IMR-90 (cell line): ENCODE results near the gene GOLGA3. TPM values are rescaled to one million over a fixed set of nuclear protein-coding genes. Genes with fewer than 3 reads are reported as not detected.

Experiments
- ATAC-seq: fragments of 200-7000 bp; cut with Tn5 transposase; 2 replicates; pipeline ENCODE4 v1.9.1; 2020; ENCODE audit warnings: low read depth, mild to moderate bottlenecking, moderate library complexity
- BruUV-seq: library from RNA; stranded (reverse); fragments of 400-500 nt; replicated peaks from 2 replicates; lab custom pipeline; 2021; lab: Mats Ljungman, UMichigan
- CTCF ChIA-PET: fragments of 300-600 bp; formaldehyde crosslinking; extraction: SDS; loops from one replicate; lab custom pipeline; 2021; ENCODE audit warnings: antibody characterized with exemption; lab: Yijun Ruan, JAX
- POLR2A ChIA-PET: fragments of 300-600 bp; sonication (Branson Sonifier 250); formaldehyde crosslinking; loops from one replicate; lab custom pipeline; 2022; ENCODE audit warnings: antibody characterized with exemption; ENCODE audit not compliant: unreplicated experiment; lab: Charles Lee
- DNase-seq: peaks from one replicate; pipeline ENCODE4 v3.0.0; 2013
- H2AFZ ChIP-seq: replicated peaks from 2 replicates; pipeline ENCODE3; 2013; ENCODE audit warnings: low read length, mild to moderate bottlenecking; ENCODE audit not compliant: poor library complexity
- H2AK5ac ChIP-seq: 2 replicates; pipeline ENCODE4 v1.6.1; 2013; ENCODE audit warnings: low read depth, low read length, inconsistent platforms
- H2AK9ac ChIP-seq: replicated peaks from 2 replicates; pipeline ENCODE3; 2013; ENCODE audit warnings: mild to moderate bottlenecking, low read depth, low read length, moderate library complexity; ENCODE audit not compliant: poor library complexity
- H2BK120ac ChIP-seq: 2 replicates; pipeline ENCODE4 v1.6.1; 2013; ENCODE audit warnings: low read depth, low read length, inconsistent platforms
- H2BK15ac ChIP-seq: 3 replicates; pipeline ENCODE4 v1.6.1; 2013; ENCODE audit warnings: low read depth, low read length, inconsistent platforms
- H2BK20ac ChIP-seq: 2 replicates; pipeline ENCODE4 v1.6.1; 2013; ENCODE audit warnings: low read depth, mild to moderate bottlenecking, inconsistent platforms, low read length, moderate library complexity
- H2BK5ac ChIP-seq: 2 replicates; pipeline ENCODE4 v1.6.1; 2013; ENCODE audit warnings: mild to moderate bottlenecking, low read depth, low read length, inconsistent platforms; ENCODE audit not compliant: poor library complexity, severe bottlenecking
- H3K14ac ChIP-seq: replicated peaks from 2 replicates; pipeline ENCODE4 v1.6.1; 2013; ENCODE audit warnings: low read depth, low read length, inconsistent platforms
- H3K18ac ChIP-seq: 2 replicates; pipeline ENCODE4 v1.6.1; 2013; ENCODE audit warnings: low read depth, low read length, control low read depth
- H3K23ac ChIP-seq: 2 replicates; pipeline ENCODE4 v1.6.1; 2013; ENCODE audit warnings: low read depth, low read length, inconsistent platforms
- H3K27ac ChIP-seq: 2 replicates; pipeline ENCODE4 v1.5.1; 2013; ENCODE audit warnings: mild to moderate bottlenecking, control low read depth, low read length; ENCODE audit not compliant: insufficient read depth
- H3K27me3 ChIP-seq: 2 replicates; pipeline ENCODE4 v1.6.1; 2013; ENCODE audit warnings: low read length; ENCODE audit not compliant: control insufficient read depth, insufficient read depth
- H3K36me3 ChIP-seq: 2 replicates; pipeline ENCODE4 v1.6.1; 2013; ENCODE audit warnings: low read length, mixed read lengths; ENCODE audit not compliant: control insufficient read depth, insufficient read depth
- H3K4ac ChIP-seq: 2 replicates; pipeline ENCODE4 v1.6.1; 2013; ENCODE audit warnings: low read depth, low read length, inconsistent platforms
- H3K4me1 ChIP-seq: 2 replicates; pipeline ENCODE4 v1.6.1; 2013; ENCODE audit warnings: low read length, mixed read lengths; ENCODE audit not compliant: control insufficient read depth, insufficient read depth
- H3K4me2 ChIP-seq: 2 replicates; pipeline ENCODE4 v1.6.1; 2013; ENCODE audit warnings: low read depth, mild to moderate bottlenecking, control low read depth, low read length, moderate library complexity
- H3K4me3 ChIP-seq: 2 replicates; pipeline ENCODE4 v1.5.1; 2013; ENCODE audit warnings: low read depth, mild to moderate bottlenecking, control low read depth, low read length, moderate library complexity; ENCODE audit not compliant: insufficient read depth
- H3K56ac ChIP-seq: 2 replicates; pipeline ENCODE4 v1.6.1; 2013; ENCODE audit warnings: low read length, inconsistent platforms; ENCODE audit not compliant: insufficient read depth; ENCODE audit errors: extremely low read depth
- H3K79me1 ChIP-seq, 2 experiments: 2 replicates each; pipeline ENCODE4 v1.6.1; 2013; ENCODE audit warnings: low read length in 2 of 2, inconsistent platforms in 1 of 2, low read depth in 1 of 2
- H3K9ac ChIP-seq: 2 replicates; pipeline ENCODE4 v1.6.1; 2013; ENCODE audit warnings: low read depth, low read length, control low read depth
- H3K9me1 ChIP-seq: 2 replicates; pipeline ENCODE4 v1.6.1; 2013; ENCODE audit warnings: low read length, inconsistent platforms; ENCODE audit not compliant: insufficient read depth
- H3K9me3 ChIP-seq: 2 replicates; pipeline ENCODE4 v1.6.1; 2013; ENCODE audit warnings: low read length; ENCODE audit not compliant: control insufficient read depth, insufficient read depth
- H4K20me1 ChIP-seq: 2 replicates; pipeline ENCODE4 v1.6.1; 2013; ENCODE audit warnings: low read length, inconsistent platforms; ENCODE audit not compliant: insufficient read depth
- H4K5ac ChIP-seq: 2 replicates; pipeline ENCODE4 v1.6.1; 2013; ENCODE audit warnings: mild to moderate bottlenecking, low read depth, low read length, control low read depth
- H4K8ac ChIP-seq, 2 experiments: 2 replicates each; pipeline ENCODE4 v1.6.1; 2013; ENCODE audit warnings: low read depth in 2 of 2, low read length in 2 of 2, control low read depth in 1 of 2, inconsistent platforms in 1 of 2
- H4K91ac ChIP-seq: 2 replicates; pipeline ENCODE4 v1.6.1; 2013; ENCODE audit warnings: low read depth, low read length, inconsistent platforms; ENCODE audit not compliant: insufficient read depth
- BHLHE40 ChIP-seq: fragments of 150-350 bp; IDR thresholded peaks from 2 replicates; pipeline ENCODE4 v1.6.1; 2016; ENCODE audit warnings: mild to moderate bottlenecking, low read depth, low read length
- CEBPB ChIP-seq: IDR thresholded peaks from 2 replicates; pipeline ENCODE4 v1.6.1; 2012; ENCODE audit warnings: low read depth, low read length, improper control_type of control experiment
- CHD1 ChIP-seq: IDR thresholded peaks from 2 replicates; pipeline ENCODE4 v1.6.1; 2012; ENCODE audit warnings: low read depth, low read length, improper control_type of control experiment
- MAFK ChIP-seq: IDR thresholded peaks from 2 replicates; pipeline ENCODE4 v1.6.1; 2012; ENCODE audit warnings: low read depth, low read length, improper control_type of control experiment
- MAZ ChIP-seq: IDR thresholded peaks from 2 replicates; pipeline ENCODE4 v1.6.1; 2012; ENCODE audit warnings: low read depth, mild to moderate bottlenecking, low read length, improper control_type of control experiment, moderate library complexity, borderline replicate concordance
- MXI1 ChIP-seq: IDR thresholded peaks from 2 replicates; pipeline ENCODE4 v1.6.1; 2012; ENCODE audit warnings: low read depth, mild to moderate bottlenecking, low read length, moderate library complexity, borderline replicate concordance
- NFE2L2 ChIP-seq: fragments of 150-350 bp; IDR thresholded peaks from 2 replicates; pipeline ENCODE4 v1.6.1; 2016; ENCODE audit warnings: low read depth, mild to moderate bottlenecking, low read length
- POLR2A ChIP-seq: IDR thresholded peaks from 2 replicates; pipeline ENCODE4 v1.6.1; 2012; ENCODE audit warnings: mild to moderate bottlenecking, low read depth, low read length
- RAD21 ChIP-seq: IDR thresholded peaks from 2 replicates; pipeline ENCODE4 v1.6.1; 2012; ENCODE audit warnings: low read length, improper control_type of control experiment
- RFX5 ChIP-seq: IDR thresholded peaks from 2 replicates; pipeline ENCODE4 v1.8.0; 2012; ENCODE audit warnings: low read depth, mild to moderate bottlenecking, low read length, moderate library complexity
- SMC3 ChIP-seq: fragments of 150-350 bp; IDR thresholded peaks from 2 replicates; pipeline ENCODE4 v1.6.1; 2016; ENCODE audit warnings: low read depth, mild to moderate bottlenecking, antibody characterized with exemption, low read length, moderate library complexity
- WGBS, 2 experiments: methylation state at CpG; one replicate each; pipeline versions ENCODE4 v1.1.5 to v1.1.7; 2013; ENCODE audit warnings: missing lambda C conversion rate in 2 of 2; ENCODE audit not compliant: insufficient read length in 1 of 2; ENCODE audit errors: extremely low coverage in 2 of 2; 5-methylcytosine and 5-hydroxymethylcytosine counted together
- dilution Hi-C: fragments of 300-500 bp; cut with HindIII; formaldehyde crosslinking; loops from one replicate; pipeline ENCODE4 v1.14.3; 2018; ENCODE audit warnings: low sequenced_read_pairs; ENCODE audit not compliant: unreplicated experiment
- in situ Hi-C: fragments of 300-500 bp; cut with MboI; formaldehyde crosslinking; loops from 3 replicates; pipeline ENCODE4 v1.14.3; 2019; ENCODE audit warnings: low sequenced_read_pairs, inconsistent platforms, mixed read lengths
- intact Hi-C: fragments of 100-400 bp; cut with micrococcal nuclease; formaldehyde crosslinking; loops from 2 replicates; pipeline ENCODE4 v1.10.0; 2022
- polyA plus RNA-seq, 3 experiments: library from polyadenylated mRNA; depleted of rRNA; stranded (reverse); fragments of >200 nt; gene quantifications; 2 replicates each; pipeline ENCODE4 v1.2.3, GENCODE V29; 2012; ENCODE audit warnings: low replicate concordance in 1 of 3
- total RNA-seq: library from RNA; depleted of rRNA; stranded (reverse); fragments of >200 nt; gene quantifications from 2 replicates; pipeline ENCODE4 v1.2.3, GENCODE V29; 2012
- TF ChIP-seq, protein P1 (sequence below): conservative IDR thresholded peaks from 2 replicates; pipeline ENCODE4 v1.5.1; 2012; ENCODE audit warnings: mild to moderate bottlenecking, low read depth, low read length, improper control_type of control experiment

GOLGA3 gene
- total and polyA plus RNA-seq, 2 of the 4 experiments (the other 2 are of a cell fraction): 39.6 to 99.8 TPM

DNA sequence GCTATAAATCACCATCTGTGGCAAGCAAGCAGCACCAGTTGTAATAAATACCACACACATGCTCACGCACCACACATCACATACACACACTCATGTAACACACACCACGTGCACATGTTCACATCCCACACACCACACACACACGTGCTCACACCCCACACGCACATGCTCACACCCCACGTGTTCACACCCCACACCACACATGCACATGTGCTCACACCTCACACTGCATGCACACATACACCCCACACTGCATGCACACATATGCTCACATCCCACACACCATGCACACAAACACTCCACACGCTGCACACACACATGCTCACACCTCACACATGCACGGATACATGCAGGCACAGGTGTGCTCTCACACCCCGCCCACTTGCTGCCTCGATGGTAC, 44.1 kb downstream of the GOLGA3 start:
- in situ Hi-C loops: no loop called here
- no peak overlapping the region for H2AK9ac ChIP-seq
- H4K91ac ChIP-seq: no peak overlapping the region
- no peak overlapping the region for H3K18ac ChIP-seq
- no peak overlapping the region for H2AK5ac ChIP-seq
- dilution Hi-C loops: no loop called here
- CTCF ChIA-PET: no interaction called here
- no peak overlapping the region for H3K4me3 ChIP-seq
- 97% methylated on average over 9 of the region's 9 CpGs; no CpG with 5 or more reads in 1 of the 2 experiments for WGBS, 2 experiments
- peak overlapping the region; percentile 48 for H2AFZ ChIP-seq
- no peak overlapping the region for H3K27ac ChIP-seq
- no TSS peak for BruUV-seq
- H3K23ac ChIP-seq: no peak overlapping the region
- H2BK120ac ChIP-seq: no peak overlapping the region
- TF ChIP-seq POLR2A (no peak), SMC3 (no peak), RAD21 (no peak), CEBPB (no peak), MAZ (no peak), MXI1 (no peak), NFE2L2 (no peak), CHD1 (no peak), MAFK (no peak), BHLHE40 (no peak), RFX5 (no peak)
- TF ChIP-seq, protein P1, sequence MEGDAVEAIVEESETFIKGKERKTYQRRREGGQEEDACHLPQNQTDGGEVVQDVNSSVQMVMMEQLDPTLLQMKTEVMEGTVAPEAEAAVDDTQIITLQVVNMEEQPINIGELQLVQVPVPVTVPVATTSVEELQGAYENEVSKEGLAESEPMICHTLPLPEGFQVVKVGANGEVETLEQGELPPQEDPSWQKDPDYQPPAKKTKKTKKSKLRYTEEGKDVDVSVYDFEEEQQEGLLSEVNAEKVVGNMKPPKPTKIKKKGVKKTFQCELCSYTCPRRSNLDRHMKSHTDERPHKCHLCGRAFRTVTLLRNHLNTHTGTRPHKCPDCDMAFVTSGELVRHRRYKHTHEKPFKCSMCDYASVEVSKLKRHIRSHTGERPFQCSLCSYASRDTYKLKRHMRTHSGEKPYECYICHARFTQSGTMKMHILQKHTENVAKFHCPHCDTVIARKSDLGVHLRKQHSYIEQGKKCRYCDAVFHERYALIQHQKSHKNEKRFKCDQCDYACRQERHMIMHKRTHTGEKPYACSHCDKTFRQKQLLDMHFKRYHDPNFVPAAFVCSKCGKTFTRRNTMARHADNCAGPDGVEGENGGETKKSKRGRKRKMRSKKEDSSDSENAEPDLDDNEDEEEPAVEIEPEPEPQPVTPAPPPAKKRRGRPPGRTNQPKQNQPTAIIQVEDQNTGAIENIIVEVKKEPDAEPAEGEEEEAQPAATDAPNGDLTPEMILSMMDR: no peak
- H4K8ac ChIP-seq: no peak overlapping the region
- H3K27me3 ChIP-seq: no peaks in the 10 kb centered on the region
- H4K5ac ChIP-seq: no peak overlapping the region
- peaks cover 12 to 55% of the 10 kb centered on the region in 2 experiments; a peak in 3 of 4 replicates for H3K79me1 ChIP-seq
- no peak overlapping the region for H2BK15ac ChIP-seq
- no peak overlapping the region for H3K14ac ChIP-seq
- H3K9me3 ChIP-seq: no peaks in the 10 kb centered on the region
- intact Hi-C loops: no loop called here
- no peak overlapping the region for H2BK20ac ChIP-seq
- peaks cover 83% of the 10 kb centered on the region for H3K36me3 ChIP-seq
- no peak overlapping the region for H3K9ac ChIP-seq
- H3K9me1 ChIP-seq: peaks cover 10% of the 10 kb centered on the region
- H4K20me1 ChIP-seq: peaks cover 61% of the 10 kb centered on the region
- ATAC-seq (no peak), DNase-seq (no peak)
- H3K56ac ChIP-seq: no peak overlapping the region
- POLR2A ChIA-PET: no interaction called here
- no peak overlapping the region for H2BK5ac ChIP-seq
- H3K4me2 ChIP-seq: no peak overlapping the region
- no peak overlapping the region for H3K4ac ChIP-seq
- no peaks in the 10 kb centered on the region for H3K4me1 ChIP-seq
